ENCODE data around the gene IMP4. TPM values are rescaled to one million over a fixed set of nuclear protein-coding genes. Genes with fewer than 3 reads are reported as not detected.

Gene IMP4
- total and polyA plus RNA-seq, 2 of the 4 experiments (the other 2 are of a cell fraction) = 154 to 169 TPM

- CTCF ChIA-PET = no interaction called here
- H4K20me1 ChIP-seq (ENCODE audit: insufficient read depth, low read length) = no peaks in the 10 kb centered on the region
- dilution Hi-C loops (cut with HindIII; ENCODE audit: low sequenced_read_pairs, unreplicated experiment) = no loop called here
These were observed 34.8 kb upstream of the IMP4 start for GRCh38 chr2:130307850-130308249.

More at GRCh38 chr2:130307850-130308249, 34.8 kb upstream of the IMP4 start:
- Histone ChIP-seq H3K4ac (ENCODE audit: low read depth, low read length) (no peak overlapping the region), H3K79me1 (ENCODE audit: low read depth in 1 of 2, low read length in 2 of 2) (no peaks in the 10 kb centered on the region), H3K9ac (ENCODE audit: low read depth, low read length) (no peak overlapping the region), H3K9me1 (ENCODE audit: insufficient read depth, low read length) (no peaks in the 10 kb centered on the region), H3K4me1 (ENCODE audit: control insufficient read depth, insufficient read depth, low read length) (no peaks in the 10 kb centered on the region), H3K9me3 (ENCODE audit: control insufficient read depth, insufficient read depth, low read length) (no peaks in the 10 kb centered on the region), H3K18ac (ENCODE audit: low read depth, low read length) (no peak overlapping the region), H3K56ac (ENCODE audit: extremely low read depth, insufficient read depth, low read length) (no peak overlapping the region), H3K14ac (replicated peaks; ENCODE audit: low read depth, low read length) (no peak overlapping the region), H2BK20ac (ENCODE audit: low read depth, low read length) (no peak overlapping the region), H3K27ac (ENCODE audit: insufficient read depth, low read length) (no peak overlapping the region), H2BK5ac (ENCODE audit: low read depth, low read length, poor library complexity, severe bottlenecking) (no peak overlapping the region), H3K4me3 (ENCODE audit: insufficient read depth, low read depth, low read length) (no peak overlapping the region), H4K8ac (ENCODE audit: low read depth in 2 of 2, low read length in 2 of 2) (no peak overlapping the region), H4K91ac (ENCODE audit: insufficient read depth, low read depth, low read length) (no peak overlapping the region), H3K23ac (ENCODE audit: low read depth, low read length) (no peak overlapping the region), H2BK15ac (ENCODE audit: low read depth, low read length) (no peak overlapping the region), H2AK5ac (ENCODE audit: low read depth, low read length) (no peak overlapping the region), H2AK9ac (replicated peaks; ENCODE audit: low read depth, low read length, poor library complexity) (no peak overlapping the region), H3K36me3 (ENCODE audit: control insufficient read depth, insufficient read depth, low read length) (no peaks in the 10 kb centered on the region), H3K4me2 (ENCODE audit: low read depth, low read length) (no peak overlapping the region), H4K5ac (ENCODE audit: low read depth, low read length) (no peak overlapping the region), H2BK120ac (ENCODE audit: low read depth, low read length) (no peak overlapping the region), H2AFZ (replicated peaks; ENCODE audit: low read length, poor library complexity) (no peak overlapping the region), H3K27me3 (ENCODE audit: control insufficient read depth, insufficient read depth, low read length) (no peaks in the 10 kb centered on the region; the same call in 1 of the 2 replicates)
- no peak for TF ChIP-seq FOS (IDR thresholded peaks at IDR 0.05; ENCODE audit: low read depth, low read length)
- no peak for TF ChIP-seq RAD21 (IDR thresholded peaks at IDR 0.05; ENCODE audit: low read length)
- TF ChIP-seq MAFK (IDR thresholded peaks at IDR 0.05; ENCODE audit: low read depth, low read length) = no peak
- no peak for TF ChIP-seq POLR2A (IDR thresholded peaks at IDR 0.05; ENCODE audit: low read depth, low read length)
- TF ChIP-seq NFE2L2 (IDR thresholded peaks at IDR 0.05; ENCODE audit: low read depth, low read length) = no peak
- TF ChIP-seq RFX5 (IDR thresholded peaks at IDR 0.05; ENCODE audit: low read depth, low read length) = no peak
- TF ChIP-seq, protein P1, sequence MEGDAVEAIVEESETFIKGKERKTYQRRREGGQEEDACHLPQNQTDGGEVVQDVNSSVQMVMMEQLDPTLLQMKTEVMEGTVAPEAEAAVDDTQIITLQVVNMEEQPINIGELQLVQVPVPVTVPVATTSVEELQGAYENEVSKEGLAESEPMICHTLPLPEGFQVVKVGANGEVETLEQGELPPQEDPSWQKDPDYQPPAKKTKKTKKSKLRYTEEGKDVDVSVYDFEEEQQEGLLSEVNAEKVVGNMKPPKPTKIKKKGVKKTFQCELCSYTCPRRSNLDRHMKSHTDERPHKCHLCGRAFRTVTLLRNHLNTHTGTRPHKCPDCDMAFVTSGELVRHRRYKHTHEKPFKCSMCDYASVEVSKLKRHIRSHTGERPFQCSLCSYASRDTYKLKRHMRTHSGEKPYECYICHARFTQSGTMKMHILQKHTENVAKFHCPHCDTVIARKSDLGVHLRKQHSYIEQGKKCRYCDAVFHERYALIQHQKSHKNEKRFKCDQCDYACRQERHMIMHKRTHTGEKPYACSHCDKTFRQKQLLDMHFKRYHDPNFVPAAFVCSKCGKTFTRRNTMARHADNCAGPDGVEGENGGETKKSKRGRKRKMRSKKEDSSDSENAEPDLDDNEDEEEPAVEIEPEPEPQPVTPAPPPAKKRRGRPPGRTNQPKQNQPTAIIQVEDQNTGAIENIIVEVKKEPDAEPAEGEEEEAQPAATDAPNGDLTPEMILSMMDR (conservative IDR thresholded peaks at IDR 0.05; ENCODE audit: low read depth, low read length) = no peak
- no peak for TF ChIP-seq BHLHE40 (IDR thresholded peaks at IDR 0.05; ENCODE audit: low read depth, low read length)
- TF ChIP-seq, protein P2, sequence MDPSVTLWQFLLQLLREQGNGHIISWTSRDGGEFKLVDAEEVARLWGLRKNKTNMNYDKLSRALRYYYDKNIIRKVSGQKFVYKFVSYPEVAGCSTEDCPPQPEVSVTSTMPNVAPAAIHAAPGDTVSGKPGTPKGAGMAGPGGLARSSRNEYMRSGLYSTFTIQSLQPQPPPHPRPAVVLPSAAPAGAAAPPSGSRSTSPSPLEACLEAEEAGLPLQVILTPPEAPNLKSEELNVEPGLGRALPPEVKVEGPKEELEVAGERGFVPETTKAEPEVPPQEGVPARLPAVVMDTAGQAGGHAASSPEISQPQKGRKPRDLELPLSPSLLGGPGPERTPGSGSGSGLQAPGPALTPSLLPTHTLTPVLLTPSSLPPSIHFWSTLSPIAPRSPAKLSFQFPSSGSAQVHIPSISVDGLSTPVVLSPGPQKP (IDR thresholded peaks at IDR 0.05; ENCODE audit: borderline replicate concordance, low read depth, low read length) = no peak
- no peak for TF ChIP-seq CHD1 (IDR thresholded peaks at IDR 0.05; ENCODE audit: low read depth, low read length)
- TF ChIP-seq, protein P3, sequence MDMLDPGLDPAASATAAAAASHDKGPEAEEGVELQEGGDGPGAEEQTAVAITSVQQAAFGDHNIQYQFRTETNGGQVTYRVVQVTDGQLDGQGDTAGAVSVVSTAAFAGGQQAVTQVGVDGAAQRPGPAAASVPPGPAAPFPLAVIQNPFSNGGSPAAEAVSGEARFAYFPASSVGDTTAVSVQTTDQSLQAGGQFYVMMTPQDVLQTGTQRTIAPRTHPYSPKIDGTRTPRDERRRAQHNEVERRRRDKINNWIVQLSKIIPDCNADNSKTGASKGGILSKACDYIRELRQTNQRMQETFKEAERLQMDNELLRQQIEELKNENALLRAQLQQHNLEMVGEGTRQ (IDR thresholded peaks at IDR 0.05; ENCODE audit: low read depth, low read length) = no peak
- TF ChIP-seq SMC3 (IDR thresholded peaks at IDR 0.05; ENCODE audit: low read depth, low read length) = no peak
- TF ChIP-seq MAZ (IDR thresholded peaks at IDR 0.05; ENCODE audit: borderline replicate concordance, low read depth, low read length) = no peak
- no peak for TF ChIP-seq RCOR1 (IDR thresholded peaks at IDR 0.05; ENCODE audit: insufficient replicate concordance, low read length)
- TF ChIP-seq MXI1 (IDR thresholded peaks at IDR 0.05; ENCODE audit: borderline replicate concordance, low read depth, low read length) = no peak
- in situ Hi-C loops (cut with MboI; ENCODE audit: low sequenced_read_pairs) = no loop called here
- ATAC-seq (ENCODE audit: low read depth) = no peak
- no TSS peak for BruUV-seq (replicated peaks)
- WGBS, 2 experiments (ENCODE audit: extremely low coverage in 2 of 2, insufficient read length in 1 of 2) = 93% methylated on average over 2 of the region's 4 CpGs; no CpG with 5 or more reads in 1 of the 2 experiments
- POLR2A ChIA-PET (ENCODE audit: unreplicated experiment) = no interaction called here
- intact Hi-C loops (cut with micrococcal nuclease) = no loop called here
- no peak for DNase-seq
